ENCODE data around the gene NFXL1.

Gene NFXL1

GRCh38 chr4:47837094-47837907, 77.1 kb downstream of the NFXL1 start:
- Histone ChIP-seq H3K27ac (no peak overlapping the region), H3K4me1 (ENCODE audit: control insufficient read depth in 1 of 2, insufficient read depth in 1 of 2, low read depth in 1 of 2, low read length in 1 of 2) (peaks cover 19 to 31% of the 10 kb centered on the region in 2 experiments), H3K27me3 (peaks cover 45% of the 10 kb centered on the region), H3K9me3 (no peaks in the 10 kb centered on the region), H3K36me3 (peaks cover under 1% of the 10 kb centered on the region), H3K4me3 (ENCODE audit: low read depth in 1 of 2, low read length in 1 of 2) (peak overlapping the region; percentile 24 to 44)
- no peak for TF ChIP-seq CTCF (IDR thresholded peaks at IDR 0.05)

GRCh38 chr4:47836641-47837093, 77.7 kb downstream of the NFXL1 start:
- Histone ChIP-seq H3K9me3 (no peaks in the 10 kb centered on the region), H3K27ac (no peak overlapping the region), H3K4me3 (ENCODE audit: low read depth in 1 of 2, low read length in 1 of 2) (peak overlapping the region; percentile 24 to 44), H3K27me3 (peaks cover 45% of the 10 kb centered on the region), H3K36me3 (no peaks in the 10 kb centered on the region), H3K4me1 (ENCODE audit: control insufficient read depth in 1 of 2, insufficient read depth in 1 of 2, low read depth in 1 of 2, low read length in 1 of 2) (peaks cover 19 to 31% of the 10 kb centered on the region in 2 experiments)
- no peak for TF ChIP-seq CTCF (IDR thresholded peaks at IDR 0.05)

- no peak for TF ChIP-seq CTCF (IDR thresholded peaks at IDR 0.05)
- Histone ChIP-seq H3K9me3 (no peaks in the 10 kb centered on the region), H3K4me1 (ENCODE audit: control insufficient read depth in 1 of 2, insufficient read depth in 1 of 2, low read depth in 1 of 2, low read length in 1 of 2) (peaks cover 19 to 31% of the 10 kb centered on the region in 2 experiments), H3K36me3 (no peaks in the 10 kb centered on the region), H3K27me3 (peaks cover 45% of the 10 kb centered on the region), H3K4me3 (ENCODE audit: low read depth in 1 of 2, low read length in 1 of 2) (no peak overlapping the region), H3K27ac (no peak overlapping the region)
Measured at GRCh38 chr4:47835494-47835893, 78.9 kb downstream of the NFXL1 start.

GRCh38 chr4:47831026-47831679, 83.2 kb downstream of the NFXL1 start:
- no peaks in the 10 kb centered on the region for H3K9me3 ChIP-seq
- no peaks in the 10 kb centered on the region for H3K36me3 ChIP-seq
- peaks cover under 1 to 11% of the 10 kb centered on the region in 2 experiments for H3K4me1 ChIP-seq (ENCODE audit: control insufficient read depth in 1 of 2, insufficient read depth in 1 of 2, low read depth in 1 of 2, low read length in 1 of 2)
- H3K27ac ChIP-seq = no peak overlapping the region
- no peak overlapping the region for H3K4me3 ChIP-seq (ENCODE audit: low read depth in 1 of 2, low read length in 1 of 2)
- peaks cover 26% of the 10 kb centered on the region for H3K27me3 ChIP-seq
- TF ChIP-seq CTCF (IDR thresholded peaks at IDR 0.05) = no peak

- H3K36me3 ChIP-seq = no peaks in the 10 kb centered on the region
- peaks cover 23% of the 10 kb centered on the region for H3K27me3 ChIP-seq
- H3K4me1 ChIP-seq (ENCODE audit: control insufficient read depth in 1 of 2, insufficient read depth in 1 of 2, low read depth in 1 of 2, low read length in 1 of 2) = peaks cover 0 to 4% of the 10 kb centered on the region in 2 experiments
- TF ChIP-seq CTCF (IDR thresholded peaks at IDR 0.05) = no peak
- H3K27ac ChIP-seq = no peak overlapping the region
- H3K9me3 ChIP-seq = no peaks in the 10 kb centered on the region
- no peak overlapping the region for H3K4me3 ChIP-seq (ENCODE audit: low read depth in 1 of 2, low read length in 1 of 2)
Measured at GRCh38 chr4:47830265-47831025, 83.9 kb downstream of the NFXL1 start.
